ENCODE data around the gene ABCC12.

DNA sequence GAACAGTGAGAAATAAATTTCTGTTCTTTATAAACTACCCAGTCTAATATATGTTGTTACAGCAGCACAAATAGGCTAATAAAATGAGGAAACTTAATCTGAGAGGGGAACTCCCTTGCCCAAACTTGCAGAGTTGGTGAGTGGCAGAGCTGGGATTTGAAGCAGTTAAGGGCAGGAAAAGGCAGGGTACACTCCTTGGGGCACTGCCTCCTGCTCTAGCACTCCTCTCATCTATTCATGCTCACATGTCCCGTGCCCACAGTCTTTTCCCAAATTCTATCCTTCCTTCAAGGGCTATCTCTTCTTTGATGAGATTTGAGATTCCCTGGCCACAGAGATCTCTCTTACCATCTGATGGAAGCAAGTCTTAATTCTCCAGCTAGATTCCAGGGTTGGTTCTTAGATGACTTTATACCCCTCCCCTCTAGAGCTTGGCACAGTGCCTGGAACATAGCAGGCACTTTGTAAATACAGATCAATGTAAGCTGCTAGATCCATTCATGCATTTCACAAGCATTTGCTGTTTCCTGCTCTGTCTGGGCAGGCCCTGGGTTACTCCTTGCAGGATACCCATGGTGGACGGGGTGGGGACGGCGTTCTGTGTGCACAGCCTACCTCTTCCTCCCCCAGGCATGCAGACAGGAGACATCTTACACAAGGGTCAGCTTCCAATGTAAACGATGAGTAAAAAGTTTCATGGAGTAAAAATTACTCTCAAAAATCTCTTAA is 39.2 kb upstream of the ABCC12 start:
- no peak for TF ChIP-seq POLR2A (IDR thresholded peaks at IDR 0.05)
- TF ChIP-seq, protein P1, sequence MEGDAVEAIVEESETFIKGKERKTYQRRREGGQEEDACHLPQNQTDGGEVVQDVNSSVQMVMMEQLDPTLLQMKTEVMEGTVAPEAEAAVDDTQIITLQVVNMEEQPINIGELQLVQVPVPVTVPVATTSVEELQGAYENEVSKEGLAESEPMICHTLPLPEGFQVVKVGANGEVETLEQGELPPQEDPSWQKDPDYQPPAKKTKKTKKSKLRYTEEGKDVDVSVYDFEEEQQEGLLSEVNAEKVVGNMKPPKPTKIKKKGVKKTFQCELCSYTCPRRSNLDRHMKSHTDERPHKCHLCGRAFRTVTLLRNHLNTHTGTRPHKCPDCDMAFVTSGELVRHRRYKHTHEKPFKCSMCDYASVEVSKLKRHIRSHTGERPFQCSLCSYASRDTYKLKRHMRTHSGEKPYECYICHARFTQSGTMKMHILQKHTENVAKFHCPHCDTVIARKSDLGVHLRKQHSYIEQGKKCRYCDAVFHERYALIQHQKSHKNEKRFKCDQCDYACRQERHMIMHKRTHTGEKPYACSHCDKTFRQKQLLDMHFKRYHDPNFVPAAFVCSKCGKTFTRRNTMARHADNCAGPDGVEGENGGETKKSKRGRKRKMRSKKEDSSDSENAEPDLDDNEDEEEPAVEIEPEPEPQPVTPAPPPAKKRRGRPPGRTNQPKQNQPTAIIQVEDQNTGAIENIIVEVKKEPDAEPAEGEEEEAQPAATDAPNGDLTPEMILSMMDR (IDR thresholded peaks at IDR 0.05) = no peak
